ENCODE results near the gene TGFBR2.

GRCh38 chr3:30733209-30733608, 126.8 kb downstream of the TGFBR2 start:
- TF ChIP-seq POLR2AphosphoS5 (IDR thresholded peaks at IDR 0.05; ENCODE audit: low read depth, low read length) (no peak), CTCF (IDR thresholded peaks at IDR 0.05) (no peak), FOXM1 (IDR thresholded peaks at IDR 0.05; ENCODE audit: low read depth) (no peak), SIN3A (IDR thresholded peaks at IDR 0.05; ENCODE audit: borderline replicate concordance, low read depth, low read length) (no peak), JUND (IDR thresholded peaks at IDR 0.05) (no peak), MAX (IDR thresholded peaks at IDR 0.05; ENCODE audit: low read depth) (no peak), REST (IDR thresholded peaks at IDR 0.05; ENCODE audit: low read depth, low read length) (no peak), RAD21 (IDR thresholded peaks at IDR 0.05; ENCODE audit: low read length) (no peak), EP300 (IDR thresholded peaks at IDR 0.05; ENCODE audit: borderline replicate concordance in 1 of 2, low read depth in 1 of 2, low read length in 1 of 2) (no peak), TCF12 (IDR thresholded peaks at IDR 0.05) (no peak), SMC3 (IDR thresholded peaks at IDR 0.05; ENCODE audit: low read depth, low read length) (no peak)
